NCI-H2196 (cell line): Measurements from ENCODE around the gene NBL1.

Experiments used
- DNase-seq: peaks from one replicate; lab custom pipeline; 2025; ENCODE audit not compliant: unreplicated experiment; lab: John Stamatoyannopoulos, UW

Gene NBL1

GRCh38 chr1:19665496-19666465 is 21.7 kb downstream of the NBL1 start:
- no peak for DNase-seq

DNA sequence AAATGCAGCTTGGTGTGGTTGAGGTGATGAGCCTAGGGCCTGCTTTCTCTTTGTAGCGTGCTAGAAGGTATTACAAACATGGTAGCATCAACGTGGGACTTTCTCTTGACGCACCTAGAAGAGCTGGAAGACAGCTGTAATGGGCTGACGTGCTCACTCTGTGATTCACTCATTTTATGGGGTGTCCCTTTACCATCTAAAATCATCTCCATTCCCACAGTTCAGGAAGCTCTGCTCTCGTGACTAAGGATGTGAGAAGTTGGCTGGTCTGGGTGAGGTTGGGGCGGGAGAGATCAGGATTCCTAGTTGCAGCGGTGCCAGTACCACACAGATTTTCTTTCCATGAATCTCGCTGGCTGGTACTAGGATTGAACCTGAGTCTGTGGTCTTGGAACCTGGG is 24.8 kb downstream of the NBL1 start:
- no peak for DNase-seq

- no peak for DNase-seq
These were observed 26.7 kb downstream of the NBL1 start for GRCh38 chr1:19670787-19671186.

DNA sequence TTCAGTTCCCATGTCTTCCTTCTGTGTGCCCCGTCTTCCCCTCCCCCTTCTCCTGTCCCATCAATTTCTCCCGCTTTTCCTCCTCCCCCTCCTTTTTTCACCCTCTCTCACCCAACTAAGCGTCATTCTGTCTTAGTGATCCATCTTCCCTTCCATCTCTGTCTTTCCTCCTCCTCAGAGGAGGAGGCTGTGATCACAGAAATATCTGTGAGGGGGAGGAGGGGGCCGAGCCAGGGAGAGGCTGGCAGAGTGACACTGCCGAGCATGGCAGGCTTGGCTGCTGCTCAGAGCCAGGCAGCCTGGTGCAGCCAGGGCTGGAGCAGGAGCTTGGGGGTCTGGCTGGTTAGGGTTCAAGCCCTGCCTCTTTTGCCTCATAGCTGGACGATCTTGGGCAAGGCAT is 28.1 kb downstream of the NBL1 start:
- DNase-seq, result no peak

- DNase-seq, result no peak
These were observed 31.7 kb downstream of the NBL1 start for GRCh38 chr1:19675797-19676196.

- no peak for DNase-seq
These were observed 32.4 kb downstream of the NBL1 start for GRCh38 chr1:19676438-19676922.

GRCh38 chr1:19678493-19678892 is 34.4 kb downstream of the NBL1 start:
- DNase-seq, result no peak

DNA sequence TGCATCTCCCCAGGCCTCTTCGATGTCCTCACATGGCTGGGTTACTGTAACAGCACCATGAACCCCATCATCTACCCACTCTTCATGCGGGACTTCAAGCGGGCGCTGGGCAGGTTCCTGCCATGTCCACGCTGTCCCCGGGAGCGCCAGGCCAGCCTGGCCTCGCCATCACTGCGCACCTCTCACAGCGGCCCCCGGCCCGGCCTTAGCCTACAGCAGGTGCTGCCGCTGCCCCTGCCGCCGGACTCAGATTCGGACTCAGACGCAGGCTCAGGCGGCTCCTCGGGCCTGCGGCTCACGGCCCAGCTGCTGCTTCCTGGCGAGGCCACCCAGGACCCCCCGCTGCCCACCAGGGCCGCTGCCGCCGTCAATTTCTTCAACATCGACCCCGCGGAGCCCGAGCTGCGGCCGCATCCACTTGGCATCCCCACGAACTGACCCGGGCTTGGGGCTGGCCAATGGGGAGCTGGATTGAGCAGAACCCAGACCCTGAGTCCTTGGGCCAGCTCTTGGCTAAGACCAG is 34.9 kb downstream of the NBL1 start:
- DNase-seq, result no peak

DNA sequence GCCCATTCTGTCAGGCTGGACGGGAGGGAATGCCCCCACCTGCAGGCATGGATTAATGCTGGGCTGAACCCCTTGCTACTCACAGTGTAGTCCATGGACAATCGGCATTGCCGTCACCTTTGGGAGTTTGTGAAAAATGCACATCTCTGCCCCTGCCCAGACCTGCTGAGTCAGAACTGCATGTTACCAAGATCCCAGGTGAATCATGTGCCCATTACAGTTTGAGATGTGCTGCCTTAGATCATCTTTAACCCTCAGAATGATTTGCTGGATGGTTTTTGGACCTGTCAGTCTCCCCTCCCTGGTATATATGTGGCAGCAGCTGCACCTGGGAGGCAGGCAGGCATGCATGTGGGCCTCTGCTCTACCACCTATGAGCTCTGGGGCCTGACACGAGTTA is 35.6 kb downstream of the NBL1 start:
- no peak for DNase-seq

DNA sequence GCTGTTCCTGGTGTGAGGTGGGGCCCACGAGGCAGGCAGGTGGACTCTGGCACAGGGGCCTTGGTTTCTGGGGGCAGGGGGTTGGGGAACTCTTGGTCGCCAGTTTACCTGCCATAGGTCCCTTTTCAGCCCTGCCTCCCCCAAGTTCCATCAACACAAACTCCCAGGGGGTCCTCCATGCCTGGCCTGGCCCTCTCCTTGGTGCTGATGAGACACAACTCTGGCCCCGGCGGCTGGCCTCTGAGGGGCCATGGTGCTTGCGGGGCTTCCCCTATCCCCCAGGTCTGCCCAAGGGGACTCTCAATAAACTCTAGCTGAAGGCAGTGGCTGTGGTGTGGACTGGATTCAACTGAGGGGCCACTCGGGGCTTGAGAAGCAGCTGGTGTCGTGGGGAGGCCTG is 36.5 kb downstream of the NBL1 start:
- DNase-seq, result no peak

GRCh38 chr1:19682257-19682656 is 38.1 kb downstream of the NBL1 start:
- no peak for DNase-seq

GRCh38 chr1:19682901-19683300 is 38.8 kb downstream of the NBL1 start:
- DNase-seq, result no peak

GRCh38 chr1:19683351-19683750 is 39.2 kb downstream of the NBL1 start:
- DNase-seq, result no peak

DNA sequence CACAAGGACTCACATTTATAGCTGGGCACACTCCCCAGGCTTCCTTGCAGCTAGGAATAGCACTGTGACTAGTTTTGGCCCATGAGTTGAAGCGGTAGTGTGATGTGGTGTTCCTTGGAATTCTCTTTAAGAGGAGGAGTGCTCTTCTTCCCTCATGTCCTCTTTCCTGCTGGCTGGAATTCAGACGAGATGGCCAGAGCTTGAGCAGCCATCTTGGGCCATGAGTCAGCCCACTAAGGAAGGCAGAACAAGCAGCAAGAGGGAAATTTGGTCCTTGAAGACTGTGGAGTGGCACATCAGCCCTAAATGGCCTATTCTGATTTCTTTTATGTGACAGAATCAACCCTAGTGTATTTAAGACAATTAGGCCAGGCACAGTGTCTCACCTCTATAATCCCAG is 40.6 kb downstream of the NBL1 start:
- DNase-seq, result no peak

GRCh38 chr1:19685994-19686393 is 41.9 kb downstream of the NBL1 start:
- DNase-seq, result no peak

DNA sequence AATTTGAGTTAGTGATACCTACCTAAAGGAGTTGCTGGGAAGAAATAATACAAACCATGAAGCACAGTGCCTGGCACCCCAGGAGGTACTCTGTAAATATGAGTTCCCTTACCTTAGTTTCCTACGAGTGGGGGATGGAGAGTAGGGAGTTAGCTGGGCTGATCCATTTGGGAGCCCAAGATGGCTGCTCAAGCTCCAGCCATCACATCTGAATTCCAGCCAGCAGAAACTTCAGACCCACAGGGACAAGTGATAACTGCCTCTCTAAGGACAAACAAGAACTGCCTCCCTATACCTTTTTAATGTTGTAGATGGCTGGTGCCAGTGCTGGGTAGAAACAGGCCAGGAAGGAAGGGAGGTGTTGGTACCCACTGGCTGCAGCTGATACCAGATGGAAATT is 43.3 kb downstream of the NBL1 start:
- no peak for DNase-seq

DNA sequence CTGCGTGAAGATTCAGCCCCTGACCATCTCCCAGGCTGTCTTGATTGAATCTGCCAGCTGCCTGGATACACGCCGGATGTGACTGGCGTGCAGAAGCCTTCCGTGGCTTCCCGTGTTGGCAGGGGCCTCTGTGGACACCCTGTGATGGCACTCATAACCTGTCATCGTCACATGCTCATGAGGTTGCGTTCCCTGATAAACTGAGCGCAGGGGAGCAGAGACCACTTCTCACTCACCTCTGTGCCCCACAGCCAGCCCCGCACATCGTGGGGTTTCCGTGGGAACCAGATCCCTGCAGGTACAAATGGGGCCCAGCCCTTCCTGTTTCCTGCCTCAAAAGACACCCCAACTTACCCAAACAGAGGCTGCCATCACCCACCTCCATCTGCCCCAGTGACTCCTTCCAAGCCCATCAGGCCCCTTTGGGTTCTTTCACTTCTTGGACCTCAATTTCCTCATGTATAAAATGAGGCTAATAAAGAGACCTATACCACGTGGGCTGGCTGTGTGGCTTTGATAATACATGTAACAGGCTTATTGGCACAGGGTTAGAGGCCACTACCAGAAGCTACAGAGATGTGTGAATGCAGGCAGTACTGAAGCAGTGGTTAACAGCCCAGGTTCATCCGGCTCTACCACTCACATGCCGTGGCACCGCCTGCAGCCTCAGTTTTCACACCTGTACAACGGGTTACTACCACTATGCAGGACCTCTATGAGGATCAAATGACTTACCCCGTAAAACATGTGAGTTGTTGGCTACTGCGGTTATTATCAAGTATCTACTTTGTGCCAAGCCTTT is 44.1 kb downstream of the NBL1 start:
- no peak for DNase-seq

- no peak for DNase-seq
These were observed 45.1 kb downstream of the NBL1 start for GRCh38 chr1:19689085-19689757.

GRCh38 chr1:19689856-19690255 is 45.7 kb downstream of the NBL1 start:
- no peak for DNase-seq

DNA sequence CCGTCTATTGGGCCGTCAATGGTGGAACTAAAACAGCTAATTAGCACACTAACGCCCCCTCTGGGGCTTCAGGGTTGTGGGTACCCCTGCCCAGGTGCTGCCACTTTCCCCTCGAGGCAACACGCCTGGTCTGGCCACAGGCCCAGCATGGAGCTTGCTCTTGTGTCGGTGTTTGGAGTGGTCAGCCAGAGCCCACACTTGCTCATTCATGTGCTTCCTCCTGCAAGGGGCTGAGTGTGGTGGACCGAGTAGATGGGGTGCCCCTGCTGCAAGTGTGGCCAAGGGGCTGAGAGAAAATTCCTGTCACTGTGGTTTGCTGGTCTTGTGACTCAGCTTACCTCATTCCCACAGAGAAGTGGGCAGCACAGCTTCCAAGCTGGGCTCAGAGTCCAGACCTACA is 46.2 kb downstream of the NBL1 start:
- no peak for DNase-seq

DNA sequence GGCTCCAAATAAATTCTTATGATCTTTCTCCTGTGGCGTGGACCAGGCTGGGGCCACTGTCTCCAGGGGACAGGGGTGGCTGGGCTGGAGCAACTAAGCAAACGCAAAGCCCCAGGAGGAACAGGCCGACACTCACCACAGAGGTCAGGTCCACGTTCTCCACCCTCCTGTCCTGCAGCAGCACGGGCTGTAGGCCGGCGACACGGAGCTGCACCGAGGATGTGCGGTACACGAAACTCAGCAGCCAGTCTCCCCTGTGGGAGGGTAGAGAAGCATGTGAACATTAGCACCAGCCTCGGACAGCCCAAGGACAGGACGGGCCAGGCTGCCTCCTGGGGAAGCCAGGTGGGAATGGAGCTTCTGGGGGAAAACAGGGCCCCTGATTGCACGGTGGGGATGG is 50.2 kb downstream of the NBL1 start:
- DNase-seq, result no peak
